Heart left ventricle (tissue), 16 donors: ENCODE data around the gene AHR. TPM values are rescaled to one million over a fixed set of nuclear protein-coding genes. Genes with fewer than 3 reads are reported as not detected.

Experiments
- ATAC-seq, 4 donors: fragments of 200-7000 bp; cut with Tn5 transposase; one replicate each; pipeline ENCODE4 v1.9.1; 2020 to 2022; ENCODE audit warnings: moderate library complexity in 4 of 4, mild to moderate bottlenecking in 3 of 4, moderate number of reproducible peaks in 1 of 4
- DNase-seq, 5 donors: peaks; one replicate each; pipeline ENCODE4 v3.0.0-alpha.2; 2020
- H3K27ac ChIP-seq, 12 donors: fragments of 200-600 bp; sonication (generic) in 4 of 12; one replicate each; pipeline versions ENCODE4 v1.5.0 to v1.8.0; 2016 to 2022; ENCODE audit warnings: mild to moderate bottlenecking in 2 of 12
- H3K27me3 ChIP-seq, 9 donors: fragments of 200-600 bp; sonication (generic) in 2 of 9; one replicate each; pipeline versions ENCODE4 v1.5.1 to v1.8.0; 2016 to 2022; ENCODE audit warnings: mild to moderate bottlenecking in 3 of 9
- H3K36me3 ChIP-seq, 9 donors: fragments of 200-600 bp; sonication (generic) in 2 of 9; one replicate each; pipeline versions ENCODE4 v1.5.0 to v1.8.0; 2018 to 2022; ENCODE audit warnings: mild to moderate bottlenecking in 2 of 9
- H3K4me1 ChIP-seq, 12 donors: fragments of 200-600 bp; sonication (generic) in 4 of 12; one replicate each; pipeline versions ENCODE4 v1.5.0 to v1.8.0; 2016 to 2022; ENCODE audit warnings: mild to moderate bottlenecking in 3 of 12
- H3K4me3 ChIP-seq, 12 donors: fragments of 200-600 bp; sonication (generic) in 4 of 12; one replicate each; pipeline versions ENCODE4 v1.5.0 to v1.8.0; 2017 to 2022; ENCODE audit warnings: mild to moderate bottlenecking in 9 of 12, moderate library complexity in 4 of 12
- H3K9me3 ChIP-seq, 12 donors: fragments of 200-600 bp; sonication (generic) in 4 of 12; one replicate each; pipeline versions ENCODE4 v1.5.0 to v1.8.0; 2016 to 2022; ENCODE audit warnings: mild to moderate bottlenecking in 1 of 12
- CTCF ChIP-seq, 12 donors: fragments of 200-600 bp; sonication (generic) in 4 of 12; IDR thresholded peaks; one replicate each; pipeline versions ENCODE4 v1.5.0 to v1.8.0; 2018 to 2022; ENCODE audit warnings: antibody characterized with exemption in 12 of 12, mild to moderate bottlenecking in 5 of 12
- POLR2A ChIP-seq, 2 donors: fragments of 450-650 bp; IDR thresholded peaks; one replicate each; pipeline ENCODE4 v1.6.1; 2017; ENCODE audit warnings: antibody characterized with exemption in 2 of 2, mild to moderate bottlenecking in 2 of 2, moderate library complexity in 2 of 2
- WGBS, 4 donors: extraction: QIAGEN DNeasy Blood & Tissue Kit in 2 of 4; methylation state at CpG; one replicate each; pipeline versions ENCODE4 v1.1.5 to v1.1.7; 2013 to 2018; 5-methylcytosine and 5-hydroxymethylcytosine counted together
- intact Hi-C, 10 donors: fragments of 100-400 bp; cut with DNase I; formaldehyde crosslinking; loops; one replicate each; pipeline versions ENCODE4 v1.11.1 to v1.14.2; 2022
- long read RNA-seq, 3 donors: library from polyadenylated mRNA; unstranded; transcript quantifications; one replicate each; pipeline ENCODE4 v2.0.0, GENCODE V29; 2020 to 2021
- polyA plus RNA-seq, 2 donors: library from polyadenylated mRNA; stranded (reverse); fragments of 200-250 nt; gene quantifications; one replicate each; pipeline ENCODE4 v1.2.3, GENCODE V29; 2013
- total RNA-seq, 9 donors: library from RNA; depleted of rRNA in 2 of 9; stranded (reverse); fragments of >200 nt in 2 of 9; fragmentation: NEBNext Ultra II Directional in 3 of 9; extraction: Animal tissue kit (Norgen Biotek cat#: 25700) in 3 of 9; gene quantifications; one replicate each; pipeline versions ENCODE4 v1.1.0 to v1.2.4, GENCODE V29; 2016 to 2023
- donor health status: ischemic (EF 13 %, LVEDD 7.1; RV severe dilation, severe dysfunction).
- donor health status: healthy with polysubstance abuse.
- donor health status: DM: no; HTN: yes; CAD: no.
- donor health status: DM: no; HTN: no; CAD: no.
- donor health status: ischemic (EF 25% LVEDD 6.9; RV normal size, moderate dysfunction).
- donor health status: ischemic (EF 25% LVEDD 5.7; RV mildly dilated, moderate dysfunction).
- donor health status: healthy.
- donor health status: DM: yes; HTN: yes; CAD: no.
- donor health status: ischemic (EF 35%, LVEDD 5.7; RV mildly dilated, moderate dysfunction).
- donor health status: nonischemic (EF 11% LVEDD 7.7; RV severe dilation, severe dysfunction).
- donor health status: DM: yes; HTN: yes; CAD: no.
- donor health status: PGD.
- donor health status: ischemic (EF 29% LVEDD 5.4; RV normal size, mild dysfunction).
- donor health status: nonischemic (EF 23%, LVEDD 6.1; RV moderate dilation, normal function).

Gene AHR
- 10 to 100 TPM; 19.5 to 84.6 (median 46.1) TPM for total RNA-seq
- 10 to 100 TPM in 1 of 2 donors, 1 to 10 TPM in 1; 6.0 to 12.7 TPM for polyA plus RNA-seq
- long read RNA-seq, donor 1, full-length matches to known transcripts = 1 of 2 reads
- long read RNA-seq, donor 1, partial matches to known transcripts = 0 of 2 reads
- long read RNA-seq, donor 1, other reads (novel, unspliced or antisense) = 1 of 2 reads
- long read RNA-seq, donor 2, full-length matches to known transcripts = 5 of 12 reads
- long read RNA-seq, donor 2, partial matches to known transcripts = 7 of 12 reads
- long read RNA-seq, donor 2, other reads (novel, unspliced or antisense) = 0 of 12 reads
- long read RNA-seq, donor 3, full-length matches to known transcripts = 1 of 8 reads
- long read RNA-seq, donor 3, partial matches to known transcripts = 3 of 8 reads
- long read RNA-seq, donor 3, other reads (novel, unspliced or antisense) = 4 of 8 reads

GRCh38 chr7:17298102-17298839, at the start of gene AHR:
Gene AHR, plus strand, starts transcription at chr7:17298652. Its CDS starts 613 bp downstream, at chr7:17299265.
- intact Hi-C loops = loop anchor here in 6 of 10 donors (2.0 to 10.0 kb wide), 8 partner anchors 66 to 907 kb away; no protein-coding TSS in a partner anchor
- Histone ChIP-seq H3K36me3 (no peaks in the 10 kb centered on the region), H3K27me3 (no peaks in the 10 kb centered on the region), H3K9me3 (no peaks in the 10 kb centered on the region), H3K4me3 (peak within 1 kb of the TSS; percentile 84 to 98 (median 92)), H3K4me1 (peaks cover 3 to 44% (median 22%) of the 10 kb centered on the region in 12 donors), H3K27ac (peak within 1 kb of the TSS; percentile 88 to 98 (median 96))
- 4 to 6% (median 4%) methylated on average over 26 to 46 of the region's 46 CpGs for WGBS, 4 donors
- ATAC-seq (peak; percentile 93 to 97 (median 97)), DNase-seq (peak; percentile 93 to 97 (median 94))
- TF ChIP-seq CTCF (IDR thresholded peaks at IDR 0.05) (no peak), POLR2A (IDR thresholded peaks at IDR 0.05) (peak in 1 of 2 donors; percentile 98)

- DNase-seq (no peak), ATAC-seq (no peak)
- intact Hi-C loops = no loop called here
- Histone ChIP-seq H3K4me1 (peaks cover 0 to 5% (median 0%) of the 10 kb centered on the region in 12 donors), H3K27me3 (no peaks in the 10 kb centered on the region), H3K27ac (no peak overlapping the region), H3K9me3 (peaks cover 0 to 3% (median 0%) of the 10 kb centered on the region in 12 donors), H3K36me3 (no peaks in the 10 kb centered on the region), H3K4me3 (no peak overlapping the region)
- WGBS, 4 donors = 90 to 97% (median 96%) methylated on average over 3 of the region's 3 CpGs
- TF ChIP-seq POLR2A (IDR thresholded peaks at IDR 0.05) (no peak), CTCF (IDR thresholded peaks at IDR 0.05) (no peak)
These were observed 44.6 kb upstream of the AHR start for GRCh38 chr7:17253885-17254284.

- intact Hi-C loops = no loop called here
- Histone ChIP-seq H3K27ac (peak overlapping the region in 1 of 12 donors; percentile 18), H3K36me3 (no peaks in the 10 kb centered on the region), H3K27me3 (no peaks in the 10 kb centered on the region), H3K4me1 (peaks cover 0 to 5% (median 0%) of the 10 kb centered on the region in 12 donors), H3K9me3 (peaks cover 0 to 3% (median 0%) of the 10 kb centered on the region in 12 donors), H3K4me3 (no peak overlapping the region)
- WGBS, 4 donors = 93 to 95% (median 95%) methylated on average over 1 of the region's 1 CpG
- no peak for ATAC-seq
- no peak for TF ChIP-seq POLR2A (IDR thresholded peaks at IDR 0.05)
- TF ChIP-seq CTCF (IDR thresholded peaks at IDR 0.05) = no peak
- DNase-seq = no peak
These were observed 42.5 kb upstream of the AHR start for GRCh38 chr7:17255926-17256325.

GRCh38 chr7:17256375-17256774, 42.1 kb upstream of the AHR start:
- DNase-seq (no peak), ATAC-seq (no peak)
- Histone ChIP-seq H3K4me3 (no peak overlapping the region), H3K4me1 (peaks cover 0 to 5% (median 0%) of the 10 kb centered on the region in 12 donors), H3K27ac (peak overlapping the region in 1 of 12 donors; percentile 18), H3K36me3 (no peaks in the 10 kb centered on the region), H3K9me3 (peaks cover 0 to 3% (median 0%) of the 10 kb centered on the region in 12 donors), H3K27me3 (no peaks in the 10 kb centered on the region)
- 46 to 97% (median 84%) methylated on average over 2 of the region's 2 CpGs for WGBS, 4 donors
- TF ChIP-seq CTCF (IDR thresholded peaks at IDR 0.05) = no peak
- no peak for TF ChIP-seq POLR2A (IDR thresholded peaks at IDR 0.05)
- intact Hi-C loops = no loop called here
